HEK293 (cell line): ENCODE results near the gene WAC.

ENCODE experiments used
- CTCF ChIA-PET: fragments of 350-600 bp; formaldehyde crosslinking; extraction: SDS; loops from one replicate; lab custom pipeline; 2021; ENCODE audit warnings: antibody characterized with exemption; lab: Yijun Ruan, JAX
- POLR2A ChIA-PET: fragments of 300-600 bp; formaldehyde crosslinking; extraction: SDS; loops from one replicate; lab custom pipeline; 2020; ENCODE audit warnings: antibody characterized with exemption, inconsistent platforms; lab: Yijun Ruan, JAX
- H3K27ac ChIP-seq: fragments of 200-500 bp; sonication (Bioruptor generic); 2 replicates; pipeline ENCODE4 v1.5.1; 2014; ENCODE audit warnings: low read depth, low read length, control low read depth, inconsistent platforms; ENCODE audit errors: extremely low read depth
- H3K36me3 ChIP-seq, 2 experiments: fragments of 200-500 bp in 1 of 2; sonication (Bioruptor generic) in 1 of 2; 1 replicate in 1 of 2; 2 replicates in 1 of 2; pipeline ENCODE4 v1.5.1; 2014 to 2017; ENCODE audit warnings: inconsistent platforms in 2 of 2, low read length in 2 of 2; ENCODE audit not compliant: control insufficient read depth in 2 of 2, insufficient read depth in 1 of 2
- H3K4me1 ChIP-seq: fragments of 200-500 bp; sonication (Bioruptor generic); 2 replicates; pipeline ENCODE4 v1.5.1; 2014; ENCODE audit warnings: mild to moderate bottlenecking, low read length, inconsistent platforms; ENCODE audit not compliant: control insufficient read depth, insufficient read depth
- H3K4me3 ChIP-seq: 2 replicates; pipeline ENCODE4 v1.5.1; 2011; ENCODE audit warnings: low read depth, mild to moderate bottlenecking, control low read depth, low read length, moderate library complexity
- H3K9me3 ChIP-seq: fragments of 200-500 bp; sonication (Bioruptor generic); 2 replicates; pipeline ENCODE4 v1.5.1; 2014; ENCODE audit warnings: low read depth, low read length, inconsistent platforms; ENCODE audit not compliant: control insufficient read depth, insufficient read depth
- GLI2 ChIP-seq: fragments of 450-650 bp; formaldehyde crosslinking; IDR thresholded peaks from 2 replicates; pipeline ENCODE4; 2017; ENCODE audit warnings: missing biosample characterization, missing genetic modification characterization, low read depth, borderline replicate concordance
- INSM2 ChIP-seq: fragments of 450-650 bp; formaldehyde crosslinking; IDR thresholded peaks from 2 replicates; pipeline ENCODE4 v1.5.1; 2016; ENCODE audit warnings: missing biosample characterization, missing genetic modification characterization
- KLF7 ChIP-seq: fragments of 450-650 bp; formaldehyde crosslinking; IDR thresholded peaks from 2 replicates; pipeline ENCODE4 v1.5.1; 2016; ENCODE audit warnings: missing biosample characterization, missing genetic modification characterization, borderline replicate concordance
- OSR2 ChIP-seq: fragments of 450-650 bp; formaldehyde crosslinking; IDR thresholded peaks from 2 replicates; pipeline ENCODE4 v1.5.1; 2016; ENCODE audit warnings: missing biosample characterization, missing genetic modification characterization
- PRDM2 ChIP-seq: fragments of 450-650 bp; formaldehyde crosslinking; IDR thresholded peaks from 2 replicates; pipeline ENCODE4 v1.5.1; 2016; ENCODE audit warnings: missing biosample characterization, missing genetic modification characterization, borderline replicate concordance
- TCF7L2 ChIP-seq: IDR thresholded peaks from 2 replicates; pipeline ENCODE4 v1.6.1; 2011; ENCODE audit warnings: low read depth, mild to moderate bottlenecking, inconsistent platforms, low read length, moderate library complexity, borderline replicate concordance
- ZBTB10 ChIP-seq: fragments of 450-650 bp; formaldehyde crosslinking; IDR thresholded peaks from 2 replicates; pipeline ENCODE4 v1.5.1; 2016; ENCODE audit warnings: missing biosample characterization, missing genetic modification characterization
- ZBTB26 ChIP-seq: fragments of 450-650 bp; formaldehyde crosslinking; optimal IDR thresholded peaks from 2 replicates; pipeline ENCODE3; 2016; ENCODE audit warnings: missing biosample characterization, mild to moderate bottlenecking, missing genetic modification characterization
- ZBTB49 ChIP-seq: fragments of 450-650 bp; formaldehyde crosslinking; IDR thresholded peaks from 2 replicates; pipeline ENCODE4 v1.5.1; 2016; ENCODE audit warnings: missing biosample characterization, missing genetic modification characterization, low read depth
- ZEB2 ChIP-seq: fragments of 450-650 bp; formaldehyde crosslinking; IDR thresholded peaks from 2 replicates; pipeline ENCODE4 v1.5.1; 2016; ENCODE audit warnings: missing biosample characterization, missing genetic modification characterization
- ZNF10 ChIP-seq: fragments of 450-650 bp; formaldehyde crosslinking; IDR thresholded peaks from 2 replicates; pipeline ENCODE4 v1.5.1; 2017; ENCODE audit warnings: missing biosample characterization, missing genetic modification characterization
- ZNF211 ChIP-seq: fragments of 450-650 bp; formaldehyde crosslinking; IDR thresholded peaks from 2 replicates; pipeline ENCODE4 v1.5.1; 2016; ENCODE audit warnings: low read depth, missing biosample characterization, missing genetic modification characterization
- ZNF221 ChIP-seq: fragments of 450-650 bp; formaldehyde crosslinking; IDR thresholded peaks from 2 replicates; pipeline ENCODE4 v1.5.1; 2017; ENCODE audit warnings: missing biosample characterization, missing genetic modification characterization, borderline replicate concordance
- ZNF23 ChIP-seq: fragments of 450-650 bp; formaldehyde crosslinking; IDR thresholded peaks from 2 replicates; pipeline ENCODE4 v1.5.1; 2016; ENCODE audit warnings: missing biosample characterization, missing genetic modification characterization, borderline replicate concordance
- ZNF426 ChIP-seq: fragments of 450-650 bp; formaldehyde crosslinking; IDR thresholded peaks from 2 replicates; pipeline ENCODE4 v1.5.1; 2017; ENCODE audit warnings: missing biosample characterization, missing genetic modification characterization, mild to moderate bottlenecking, inconsistent platforms, moderate library complexity
- ZNF48 ChIP-seq: fragments of 450-650 bp; formaldehyde crosslinking; IDR thresholded peaks from 2 replicates; pipeline ENCODE4 v1.5.1; 2016; ENCODE audit warnings: missing biosample characterization, missing genetic modification characterization
- ZNF596 ChIP-seq: fragments of 450-650 bp; IDR thresholded peaks from 2 replicates; pipeline ENCODE4 v1.5.0; 2018; ENCODE audit warnings: missing biosample characterization, mild to moderate bottlenecking, missing genetic modification characterization, moderate library complexity
- ZNF692 ChIP-seq: fragments of 450-650 bp; formaldehyde crosslinking; IDR thresholded peaks from 2 replicates; pipeline ENCODE4 v1.5.1; 2016; ENCODE audit warnings: missing biosample characterization, missing genetic modification characterization
- ZSCAN30 ChIP-seq: fragments of 450-650 bp; IDR thresholded peaks from 2 replicates; pipeline ENCODE4 v1.5.1; 2018; ENCODE audit warnings: missing biosample characterization, mild to moderate bottlenecking, missing genetic modification characterization, moderate library complexity

The WAC gene

GRCh38 chr10:28661035-28661434, 128.1 kb downstream of the WAC start:
- TF ChIP-seq OSR2 (tag by site-specific recombination) (no peak), ZSCAN30 (no peak), ZEB2 (no peak), PRDM2 (no peak), ZNF10 (tag by site-specific recombination) (no peak), INSM2 (tag by site-specific recombination) (no peak), ZNF692 (tag by site-specific recombination) (no peak), ZBTB49 (tag by site-specific recombination) (no peak), ZNF596 (no peak), ZBTB10 (tag by site-specific recombination) (no peak), ZBTB26 (tag by site-specific recombination) (no peak), ZNF23 (tag by site-specific recombination) (no peak), TCF7L2 (no peak), ZNF426 (tag by site-specific recombination) (no peak), ZNF221 (tag by site-specific recombination) (no peak), ZNF211 (tag by site-specific recombination) (no peak), GLI2 (tag by site-specific recombination) (no peak), ZNF48 (tag by site-specific recombination) (no peak), KLF7 (tag by site-specific recombination) (no peak)
- Histone ChIP-seq H3K36me3 (no peaks in the 10 kb centered on the region), H3K9me3 (no peaks in the 10 kb centered on the region), H3K4me3 (no peak overlapping the region), H3K27ac (no peak overlapping the region), H3K4me1 (no peaks in the 10 kb centered on the region)
- POLR2A ChIA-PET, result no interaction called here
- CTCF ChIA-PET, result interaction anchor here (1.3 kb wide), 1 partner anchor 331 kb away, joined by 3 read pairs; no protein-coding TSS in a partner anchor
